Left lobe of liver (tissue), 2 donors: ENCODE measurements around the gene ATP6V1G2. TPM values are rescaled to one million over a fixed set of nuclear protein-coding genes. Genes with fewer than 3 reads are reported as not detected.
A peak's percentile ranks its signal among the peaks of the same experiment; 100 is the strongest.
"Not testable (repeated sequence)": the region's sequence is repeated elsewhere in the genome, so short reads cannot be mapped to it uniquely, and the experiment has no call there.

ENCODE experiments used
- ATAC-seq: fragments of 200-7000 bp; cut with Tn5 transposase; one replicate; pipeline ENCODE4 v1.9.1; 2020; ENCODE audit warnings: mild to moderate bottlenecking, moderate library complexity
- DNase-seq: peaks from one replicate; pipeline ENCODE4 v3.0.0-alpha.2; 2020; ENCODE audit warnings: low spot score
- total RNA-seq: library from RNA; stranded (reverse); gene quantifications from one replicate; pipeline ENCODE4 v1.2.1, GENCODE V29; 2021
- donor health status: DM: no; HTN: no; CAD: no; lungs with moderate emphysema.
- donor health status: DM: no; HTN: yes; CAD: no.

ATP6V1G2 gene
- total RNA-seq, 1 donor from 2014 or later = not detected

DNA sequence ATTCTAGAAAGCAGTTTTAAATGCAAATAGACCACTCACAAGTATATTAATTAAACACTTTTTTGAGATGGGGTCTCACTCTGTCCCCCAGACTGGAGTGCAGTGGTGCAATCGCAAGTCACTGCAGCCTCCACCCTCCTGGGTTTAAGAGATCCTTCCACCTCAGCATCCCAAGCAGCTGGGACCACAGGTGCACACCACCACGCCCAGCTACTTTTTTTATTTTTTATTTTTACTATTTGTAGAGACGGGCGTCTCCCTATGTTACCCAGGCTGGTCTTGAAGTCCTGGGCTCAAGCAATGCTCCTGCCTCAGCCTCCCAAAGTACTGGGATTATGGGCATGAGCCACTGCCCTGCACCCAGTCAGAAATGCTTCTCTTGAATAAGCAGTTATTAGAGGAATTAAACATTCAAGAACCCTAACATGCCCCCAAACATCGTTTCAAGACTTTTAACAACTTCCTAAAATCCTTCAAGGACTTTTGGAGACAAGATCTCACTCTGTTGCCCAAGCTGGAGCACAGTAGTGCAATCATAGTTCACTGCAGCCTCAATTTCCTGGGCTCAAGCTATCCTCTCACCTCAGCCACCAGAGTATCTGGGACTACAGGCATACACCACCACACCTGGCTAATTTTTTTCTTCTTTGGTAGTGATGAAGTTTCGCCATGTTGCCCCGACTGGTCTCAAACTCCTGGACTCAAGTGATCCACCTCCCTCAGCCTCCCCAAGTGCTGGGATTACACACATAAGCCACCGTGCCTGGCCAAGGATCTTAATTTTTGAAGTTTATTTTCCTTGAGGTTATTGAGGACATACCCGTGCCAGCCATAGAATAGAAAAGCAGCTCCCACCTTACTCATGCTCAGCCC lies 14.4 kb downstream of the ATP6V1G2 start:
- ATAC-seq (no peak), DNase-seq (no peak)

DNA sequence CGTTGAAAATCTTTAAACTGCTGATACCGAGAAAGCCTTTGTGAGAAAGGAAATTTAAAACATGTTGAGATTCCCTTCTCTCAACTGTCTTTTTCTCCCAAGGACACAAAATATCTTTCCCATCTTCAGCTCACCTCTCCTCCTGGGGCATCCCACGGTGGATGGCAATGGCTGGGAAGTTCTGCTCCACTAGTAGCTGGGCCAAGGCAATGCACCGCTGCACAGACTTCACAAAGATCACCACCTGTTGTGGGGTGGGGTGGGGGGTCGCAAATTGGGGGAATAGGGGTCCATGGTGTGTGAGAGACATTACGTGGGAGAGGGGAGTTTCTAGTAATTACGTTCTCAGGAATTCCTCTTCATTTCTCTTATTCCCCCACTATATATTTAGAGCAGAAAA lies 15.2 kb downstream of the ATP6V1G2 start:
- no peak for DNase-seq
- ATAC-seq = no peak

DNA sequence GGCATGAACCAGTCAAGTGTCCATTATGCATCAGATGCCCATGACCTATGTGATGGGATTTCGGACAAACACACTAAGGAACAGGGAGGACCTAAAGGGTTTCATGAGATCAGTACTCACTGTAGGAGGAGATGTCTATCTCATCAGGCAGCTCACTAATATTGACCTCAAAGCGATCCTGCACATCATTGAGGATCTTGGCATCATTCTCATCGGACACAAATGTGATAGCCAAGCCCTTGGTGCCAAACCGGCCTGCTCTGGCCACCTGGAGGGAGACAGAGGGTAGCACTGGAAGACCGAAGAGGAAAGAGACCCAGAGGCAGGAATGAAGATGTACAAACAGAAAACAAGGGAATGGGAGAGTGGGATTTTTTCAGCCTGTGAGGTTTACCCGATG lies 15.7 kb downstream of the ATP6V1G2 start:
- DNase-seq (no peak), ATAC-seq (no peak)

DNA sequence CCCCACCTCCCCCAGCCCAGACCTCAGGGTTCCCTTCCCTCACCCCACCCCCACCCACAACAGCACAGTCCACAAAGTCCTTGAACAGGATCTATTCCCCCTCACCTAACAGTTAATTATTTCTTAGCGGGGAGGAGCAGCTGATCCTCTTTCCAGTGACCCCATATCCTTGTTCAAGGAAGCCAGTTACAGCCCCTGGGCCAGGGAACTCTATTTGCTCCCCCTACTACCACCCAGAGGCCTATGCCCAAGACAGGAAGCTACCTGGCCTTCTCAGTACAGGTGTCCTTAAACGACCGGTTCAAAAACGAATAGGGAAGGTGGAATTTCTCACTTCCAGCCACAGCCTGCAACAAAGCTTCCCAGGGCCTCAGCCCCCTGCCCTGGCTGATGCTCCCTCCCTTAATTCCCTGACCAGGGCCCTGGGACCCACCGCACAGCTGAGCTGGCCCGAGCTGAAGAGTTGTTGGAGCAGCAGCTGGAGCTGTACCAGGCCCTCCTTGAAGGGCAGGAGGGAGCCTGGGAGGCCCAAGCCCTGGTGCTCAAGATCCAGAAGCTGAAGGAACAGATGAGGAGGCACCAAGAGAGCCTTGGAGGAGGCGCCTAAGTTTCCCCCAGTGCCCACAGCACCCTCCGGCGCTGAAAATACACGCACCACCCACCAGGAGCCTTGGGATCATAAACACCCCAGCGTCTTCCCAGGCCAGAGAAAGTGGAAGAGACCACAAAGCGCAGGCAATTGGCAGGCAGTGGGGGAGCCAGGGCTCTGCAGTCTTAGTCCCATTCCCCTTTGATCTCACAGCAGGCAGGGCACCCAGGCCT lies 16.9 kb downstream of the ATP6V1G2 start:
- no peak for DNase-seq
- peak; percentile 11 for ATAC-seq

DNA sequence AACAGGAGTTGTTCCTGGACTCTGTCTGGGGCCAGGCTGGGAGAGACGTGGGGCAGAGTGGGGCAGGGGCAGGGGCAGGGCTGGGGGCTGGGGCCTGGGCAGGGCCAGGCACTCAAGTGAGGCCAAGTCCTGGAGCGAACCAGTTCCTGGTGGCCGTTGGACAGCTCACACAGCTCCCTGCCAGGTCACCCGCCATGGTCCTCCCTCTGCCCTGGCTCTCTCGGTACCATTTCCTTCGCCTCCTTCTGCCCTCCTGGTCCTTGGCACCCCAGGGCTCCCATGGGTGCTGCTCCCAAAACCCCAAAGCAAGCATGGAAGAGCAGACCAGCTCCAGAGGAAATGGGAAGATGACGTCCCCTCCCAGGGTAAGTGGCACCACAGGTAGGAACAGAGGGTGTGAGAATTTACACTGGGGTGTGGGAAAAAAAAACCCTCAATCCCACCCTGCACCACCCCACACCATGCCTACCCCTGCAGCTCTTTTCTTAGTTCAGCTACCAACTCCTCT lies 17.5 kb downstream of the ATP6V1G2 start, which contains the start of gene MCCD1:
Gene MCCD1 (plus strand): TSS at position 142 of the 508 bp plus-strand sequence. CDS start 53 bp downstream, at position 195.
- ATAC-seq (peak; percentile 42), DNase-seq (no peak)

DNA sequence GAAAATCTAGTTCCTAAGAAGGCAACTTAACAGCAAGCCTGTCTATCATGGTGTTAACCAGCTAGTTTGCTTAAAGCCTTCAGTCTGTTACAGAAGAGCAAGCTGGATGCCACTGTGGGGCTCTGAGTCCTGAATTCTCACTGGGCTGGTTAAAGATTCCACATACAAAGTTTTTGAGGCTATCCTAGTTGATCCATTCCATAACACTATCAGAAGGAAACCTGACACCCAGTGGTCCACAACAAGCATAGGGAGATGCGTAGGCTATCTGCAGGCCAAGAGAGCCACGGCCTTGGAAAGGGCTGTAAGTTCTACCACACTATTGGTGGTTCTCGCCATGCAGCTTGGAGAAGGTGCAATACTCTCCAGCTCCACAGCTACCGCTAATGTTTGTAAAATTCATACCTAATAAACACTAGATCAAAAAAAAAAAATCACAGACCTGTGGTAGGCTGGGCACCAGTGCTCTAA lies 18.1 kb downstream of the ATP6V1G2 start:
- DNase-seq = no peak
- no peak for ATAC-seq

DNA sequence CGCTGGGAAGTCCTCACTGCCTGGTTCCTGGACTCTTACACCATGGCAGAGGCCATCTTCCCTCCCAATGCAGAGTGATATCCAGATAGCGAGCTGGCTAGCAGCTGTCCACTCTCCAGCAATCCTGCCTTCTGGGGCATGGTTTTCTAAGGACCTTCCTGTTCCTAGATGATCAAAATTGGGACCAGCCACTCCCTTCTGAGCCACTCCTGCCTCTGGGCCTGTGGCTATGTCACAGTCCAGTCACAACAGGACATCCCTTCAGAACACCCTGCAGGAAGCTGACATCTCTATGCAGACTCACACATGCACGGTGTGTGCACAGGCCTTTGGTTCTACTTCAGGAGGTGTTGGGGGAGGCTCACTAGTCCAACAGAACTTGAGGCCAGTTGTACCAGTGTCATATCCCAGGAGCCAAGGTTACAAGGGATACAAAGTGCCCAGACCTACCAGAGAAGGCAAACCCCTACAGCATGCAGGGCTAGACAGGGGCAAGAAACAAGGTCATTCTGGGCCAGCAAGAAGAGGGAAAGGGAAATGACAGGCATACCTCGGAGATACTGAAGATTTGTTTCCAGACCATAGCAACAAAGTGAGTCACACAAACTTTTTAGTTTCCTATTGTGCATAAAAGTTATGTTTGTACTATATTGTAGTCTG lies 20.3 kb downstream of the ATP6V1G2 start:
- no peak for DNase-seq
- ATAC-seq = no peak

GRCh38 chr6:31525553-31525931 lies 20.9 kb downstream of the ATP6V1G2 start:
- no peak for DNase-seq
- no peak for ATAC-seq

- DNase-seq (no peak), ATAC-seq (no peak)
These were observed 24.6 kb downstream of the ATP6V1G2 start for GRCh38 chr6:31521835-31522234.

- DNase-seq (no peak), ATAC-seq (no peak)
These were observed 32.8 kb downstream of the ATP6V1G2 start for GRCh38 chr6:31513456-31514165.

- no peak for DNase-seq
- no peak for ATAC-seq
These were observed 36.4 kb downstream of the ATP6V1G2 start for GRCh38 chr6:31510007-31510406.

DNA sequence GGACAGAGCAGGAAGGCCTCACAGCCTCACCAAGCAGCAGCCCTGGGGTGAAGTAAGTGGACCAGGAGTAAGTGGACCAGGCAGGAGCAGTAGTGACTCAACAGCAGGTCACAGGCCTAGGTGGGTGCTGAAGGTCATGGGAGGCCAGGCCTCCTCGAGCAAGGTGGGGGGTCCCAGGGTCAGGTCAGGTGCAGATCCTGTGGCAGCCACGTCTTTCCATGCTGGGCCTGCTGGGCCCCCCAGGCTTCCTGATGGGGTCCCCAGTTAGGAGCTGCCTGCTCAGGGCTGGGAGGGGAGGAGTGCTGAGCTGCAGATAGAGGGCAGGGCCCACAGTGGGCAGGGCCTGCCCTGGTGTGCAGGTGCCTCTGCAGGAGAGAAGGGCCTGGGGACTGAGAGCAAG lies 37.4 kb downstream of the ATP6V1G2 start:
- not testable (repeated sequence) for ATAC-seq, DNase-seq

DNA sequence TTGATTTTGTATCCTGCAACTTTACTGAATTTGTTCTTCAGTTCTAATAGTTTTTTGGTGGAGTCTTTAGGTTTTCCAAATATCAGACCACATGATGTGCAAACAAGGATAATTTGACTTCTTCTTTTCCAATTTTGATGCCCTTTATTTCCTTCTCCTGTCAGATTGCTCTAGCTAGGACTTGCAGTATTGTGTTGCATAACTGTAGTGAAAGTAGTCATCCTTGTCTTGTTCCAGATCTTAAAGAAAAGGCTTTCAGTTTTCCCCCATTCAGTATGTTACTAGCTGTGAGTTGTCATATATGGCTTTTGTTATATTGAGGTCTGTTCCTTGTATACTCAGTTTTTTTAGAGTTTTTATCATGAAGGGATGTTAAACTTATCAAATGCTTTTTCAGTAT lies 43.8 kb downstream of the ATP6V1G2 start:
- ATAC-seq (no peak), DNase-seq (no peak)

DNA sequence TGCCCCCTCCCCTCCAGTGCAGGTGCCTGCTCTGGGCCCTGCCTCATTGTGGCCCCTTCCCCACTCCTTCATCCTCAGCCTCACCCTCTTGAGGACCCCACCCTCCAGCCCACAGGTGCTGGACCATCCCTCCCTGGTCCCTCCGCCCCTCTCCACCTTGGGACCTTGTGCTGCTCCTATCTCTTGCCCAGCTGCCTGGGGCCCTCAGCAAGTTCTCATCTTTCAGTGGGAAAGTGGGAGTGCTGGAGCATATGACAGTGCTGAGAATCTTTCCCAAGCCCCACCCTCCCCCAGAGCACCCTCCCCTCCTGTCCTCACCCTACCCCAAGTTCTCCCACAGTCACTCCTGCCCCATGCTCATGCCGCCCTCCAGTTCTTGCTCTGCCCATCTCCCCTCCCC lies 46.8 kb downstream of the ATP6V1G2 start:
- not testable (repeated sequence) for DNase-seq, ATAC-seq

DNA sequence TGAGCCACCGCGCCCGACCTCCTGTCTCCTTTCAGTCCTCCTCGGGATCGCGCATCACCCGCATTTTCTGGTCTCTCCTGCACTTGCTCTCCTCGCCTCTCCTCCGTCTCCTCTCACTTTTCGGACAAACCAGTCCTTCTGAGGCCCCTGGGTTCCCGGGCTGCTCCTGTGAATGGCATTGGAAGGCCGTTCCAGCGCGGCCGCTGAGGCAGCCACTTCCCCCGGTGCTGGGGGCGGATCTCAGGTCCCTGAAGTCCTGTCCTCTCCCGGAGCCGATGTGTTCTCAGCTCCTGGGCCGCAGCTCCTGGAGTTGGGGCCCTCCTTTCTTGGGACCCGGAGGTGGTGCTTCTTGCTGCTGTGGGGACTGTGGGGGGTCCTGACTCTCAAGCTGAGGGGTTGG lies 47.7 kb downstream of the ATP6V1G2 start:
- no peak for ATAC-seq
- DNase-seq = no peak

DNA sequence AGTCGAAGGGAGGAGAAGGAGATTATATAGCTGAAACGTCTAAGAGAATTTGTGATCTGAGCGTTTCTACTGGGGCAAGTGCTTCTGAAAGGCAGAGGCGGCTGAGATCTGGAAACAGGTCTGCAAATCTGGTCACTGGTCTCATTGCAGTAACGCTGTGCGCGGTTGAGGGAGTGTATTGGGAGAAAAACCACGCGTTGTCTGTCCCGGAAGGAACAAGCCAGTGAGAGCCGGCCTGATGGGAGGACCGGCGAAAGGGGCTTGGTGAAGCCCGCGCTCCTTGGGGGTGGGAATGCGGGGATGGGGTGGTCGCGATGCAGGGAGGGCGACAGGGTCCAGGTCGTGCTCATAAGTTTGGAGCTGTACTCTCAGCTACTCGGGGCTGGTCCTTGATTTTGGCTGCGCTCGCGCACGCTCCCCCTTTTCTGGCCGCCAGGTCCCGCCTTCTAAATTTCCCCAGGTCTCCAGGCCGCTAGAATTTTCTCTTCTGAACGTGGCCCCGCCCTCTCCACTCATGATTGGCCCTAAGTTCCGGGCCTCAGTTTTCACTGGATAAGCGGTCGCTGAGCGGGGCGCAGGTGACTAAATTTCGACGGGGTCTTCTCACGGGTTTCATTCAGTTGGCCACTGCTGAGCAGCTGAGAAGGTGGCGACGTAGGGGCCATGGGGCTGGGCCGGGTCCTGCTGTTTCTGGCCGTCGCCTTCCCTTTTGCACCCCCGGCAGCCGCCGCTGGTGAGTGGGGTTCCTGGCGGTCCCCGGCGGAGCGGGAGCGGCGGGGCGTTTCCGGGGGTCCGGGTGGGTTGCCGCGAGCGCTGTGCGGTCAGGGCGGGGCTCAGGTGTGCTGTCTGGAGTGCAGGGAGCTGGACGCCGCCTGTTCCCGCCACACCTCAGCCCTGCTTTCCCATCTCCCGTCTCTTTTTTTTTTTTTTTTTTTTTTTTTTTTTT lies 48.6 kb downstream of the ATP6V1G2 start, which contains the start of gene MICB:
Gene MICB (plus strand): TSS at position 615 of the 946 bp plus-strand sequence. CDS start 49 bp downstream, at position 664.
- peak; percentile 82 for DNase-seq
- ATAC-seq = peak; percentile 80

DNA sequence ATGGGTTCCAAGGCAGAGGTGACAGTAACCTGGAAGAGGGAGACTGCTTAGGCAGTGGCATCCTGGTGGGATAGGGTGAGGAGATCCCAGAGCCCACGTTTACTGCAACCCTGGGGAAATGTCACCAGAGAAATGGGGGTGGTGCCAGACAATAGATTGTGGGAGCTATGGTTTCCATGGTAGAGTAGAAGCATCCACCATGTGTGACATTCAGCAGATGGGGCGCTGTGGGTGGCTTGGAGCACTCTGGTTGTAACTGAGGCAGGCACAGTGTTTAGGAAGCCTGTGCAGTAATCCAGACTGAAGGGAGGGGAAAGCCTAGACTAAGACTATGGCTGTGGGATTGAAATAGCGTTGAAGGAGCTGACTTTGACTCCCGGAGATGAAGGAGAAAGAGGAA lies 49.6 kb downstream of the ATP6V1G2 start:
- not testable (repeated sequence) for ATAC-seq, DNase-seq

GRCh38 chr6:31495580-31495979 lies 50.8 kb downstream of the ATP6V1G2 start:
- DNase-seq (no peak), ATAC-seq (no peak)
